HG02678 (cell line): ENCODE measurements around the gene RIPOR1.

Experiments
- ATAC-seq: cut with Tn5 transposase; IDR thresholded peaks from one replicate; pipeline ENCODE4 v1.9.1; 2021; ENCODE audit warnings: mild to moderate bottlenecking, moderate library complexity; ENCODE audit not compliant: unreplicated experiment

Gene RIPOR1

GRCh38 chr16:67549936-67550335 lies 21.3 kb downstream of the RIPOR1 start:
- ATAC-seq: no peak

DNA sequence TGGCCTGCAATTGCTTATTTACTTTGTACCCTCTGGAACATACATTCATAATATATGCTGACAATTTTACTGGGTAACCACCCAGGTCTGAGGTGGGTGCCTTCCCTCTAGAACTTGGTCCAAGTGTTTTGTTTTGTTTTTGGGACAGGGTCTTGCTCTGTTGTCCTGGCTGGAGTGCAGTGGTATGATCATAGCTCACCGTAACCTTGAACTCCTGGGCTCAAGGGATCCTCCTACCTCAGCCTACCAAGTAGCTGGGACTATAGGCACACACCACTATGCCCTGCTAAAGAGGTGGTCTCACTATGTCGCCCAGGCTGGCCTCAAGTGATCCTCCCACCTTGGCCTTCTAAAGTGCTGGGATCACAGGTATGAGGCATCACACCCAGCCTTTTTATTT lies 22.5 kb downstream of the RIPOR1 start:
- no peak for ATAC-seq

GRCh38 chr16:67551972-67552371 lies 23.3 kb downstream of the RIPOR1 start:
- no peak for ATAC-seq

GRCh38 chr16:67552476-67552875 lies 23.8 kb downstream of the RIPOR1 start:
- no peak for ATAC-seq

- ATAC-seq: no peak
Measured at GRCh38 chr16:67555795-67556212, 27.2 kb downstream of the RIPOR1 start.

DNA sequence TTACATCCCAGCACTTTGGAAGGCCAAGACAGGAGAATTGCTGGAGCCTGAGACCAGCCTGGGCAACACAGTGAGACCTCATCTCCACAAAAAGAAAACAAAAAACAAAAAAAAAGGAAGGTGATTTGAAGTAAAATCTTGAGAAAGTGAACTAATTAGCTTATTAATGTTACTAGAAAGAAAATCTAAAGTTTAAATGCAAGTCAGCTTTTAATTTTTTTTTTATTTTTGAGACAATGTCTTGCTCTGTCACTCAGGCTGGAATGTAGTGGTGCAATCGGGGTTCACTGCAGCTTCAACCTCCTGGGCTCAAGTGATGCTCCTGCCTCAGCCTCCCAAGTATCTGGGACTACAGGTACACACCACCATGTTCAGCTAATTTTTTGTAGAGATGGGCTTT lies 30.2 kb downstream of the RIPOR1 start:
- no peak for ATAC-seq

DNA sequence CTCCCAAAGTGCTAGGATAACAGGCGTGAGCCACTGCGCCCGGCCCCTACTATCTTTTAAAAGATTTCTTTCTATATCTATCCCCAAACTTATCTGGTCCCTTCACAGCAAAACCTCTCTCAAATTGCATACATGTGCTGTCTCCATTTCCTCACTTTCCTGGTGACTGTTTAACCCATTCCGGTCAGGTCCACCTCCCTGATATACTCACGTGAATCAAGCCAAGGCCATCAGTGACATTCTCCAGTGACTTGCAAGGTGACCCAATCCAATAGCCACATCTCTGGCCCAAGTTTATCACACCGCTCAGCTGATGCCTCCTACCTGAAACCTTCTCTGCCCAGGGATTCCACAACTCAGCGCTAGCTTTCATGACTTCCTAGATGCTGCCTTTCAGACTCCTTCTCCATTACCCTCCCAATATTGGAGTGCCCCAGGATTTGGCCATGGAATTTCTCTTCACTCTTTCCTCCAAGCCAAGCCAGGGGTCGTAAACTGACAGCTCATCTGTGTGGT lies 32.3 kb downstream of the RIPOR1 start:
- ATAC-seq: no peak

GRCh38 chr16:67561501-67561823 lies 32.8 kb downstream of the RIPOR1 start:
- no peak for ATAC-seq

DNA sequence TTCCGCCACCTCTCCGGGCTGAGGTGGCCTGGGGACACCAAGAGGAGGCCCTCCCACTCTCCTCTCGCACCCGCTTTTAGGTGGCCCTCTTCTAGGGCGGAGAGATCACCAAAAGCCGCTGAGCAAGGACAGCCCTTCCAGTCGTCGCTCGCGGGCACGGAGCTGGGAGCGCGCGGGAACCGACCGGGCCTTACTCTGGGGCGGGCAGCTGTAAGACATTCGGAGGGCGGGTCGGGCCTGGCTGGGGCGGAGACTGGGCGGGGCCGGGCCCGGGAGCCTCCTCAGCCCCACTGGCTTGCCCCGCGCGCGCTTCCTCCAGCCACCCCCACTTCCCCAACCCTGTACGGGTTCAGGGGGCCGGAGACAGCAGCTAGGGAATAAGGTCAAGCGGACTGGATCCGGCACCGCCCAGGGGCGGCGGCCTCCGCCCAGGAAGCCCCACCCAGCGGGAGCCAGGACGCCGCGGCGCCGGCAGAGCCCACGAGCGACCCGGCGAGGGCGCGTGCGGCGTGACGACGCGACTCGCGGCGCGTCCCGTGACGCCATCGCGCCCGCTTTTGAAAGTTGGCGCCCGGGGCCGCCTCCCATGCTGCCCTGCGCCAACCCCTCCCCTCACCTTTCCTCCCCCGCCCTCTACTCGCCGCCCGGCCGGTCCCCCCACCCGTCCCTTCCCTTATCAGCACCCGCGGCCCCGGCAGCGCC lies 33.3 kb downstream of the RIPOR1 start:
- ATAC-seq: peak; percentile 83

GRCh38 chr16:67562526-67562917 lies 33.9 kb downstream of the RIPOR1 start, which contains the start of gene CTCF:
CTCF (plus strand) TSS chr16:67562526; CDS start chr16:67610833, 48,307 bp downstream.
- peak; percentile 48 for ATAC-seq

DNA sequence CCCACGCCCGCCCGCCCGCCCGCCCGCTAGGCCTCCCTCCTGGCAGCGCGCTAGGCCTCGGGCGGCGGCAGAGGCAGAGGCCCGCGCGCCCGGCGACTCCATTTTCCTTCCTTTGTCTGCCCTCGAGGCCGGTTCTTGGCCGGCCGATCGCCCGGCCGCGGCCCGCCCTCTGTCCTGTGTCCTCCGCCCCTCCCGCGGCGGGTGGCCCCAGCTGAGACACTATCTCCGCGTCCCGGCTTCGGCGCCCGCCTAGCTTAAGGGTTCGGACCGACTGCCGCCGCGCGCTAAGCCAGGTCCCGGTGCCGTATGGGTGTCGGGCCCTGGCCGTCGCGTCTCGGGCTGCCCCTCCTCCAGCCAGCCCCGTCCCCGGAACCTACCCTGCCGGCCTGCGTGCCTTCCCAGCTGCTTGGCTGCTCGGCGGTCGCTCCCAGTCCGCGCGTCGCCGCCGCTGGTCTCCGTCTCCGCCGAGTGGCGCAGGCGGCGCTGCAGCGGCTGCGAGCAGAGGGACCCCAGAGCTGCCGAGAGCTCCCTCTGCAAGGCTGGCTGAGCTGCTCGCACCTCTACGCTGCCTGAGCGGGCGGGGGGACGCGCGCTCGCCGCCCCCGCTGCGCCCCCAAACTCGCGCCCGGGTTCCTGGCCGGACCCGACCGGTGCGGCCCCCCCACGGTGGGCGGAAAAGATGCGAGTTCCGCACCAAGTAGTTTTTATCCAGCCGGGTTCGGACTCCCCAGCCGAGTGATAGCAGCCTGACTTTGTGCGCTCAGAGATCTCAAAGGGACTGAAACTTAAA lies 34.5 kb downstream of the RIPOR1 start:
- peak; percentile 8 for ATAC-seq

GRCh38 chr16:67563708-67564468 lies 35.3 kb downstream of the RIPOR1 start:
- no peak for ATAC-seq

DNA sequence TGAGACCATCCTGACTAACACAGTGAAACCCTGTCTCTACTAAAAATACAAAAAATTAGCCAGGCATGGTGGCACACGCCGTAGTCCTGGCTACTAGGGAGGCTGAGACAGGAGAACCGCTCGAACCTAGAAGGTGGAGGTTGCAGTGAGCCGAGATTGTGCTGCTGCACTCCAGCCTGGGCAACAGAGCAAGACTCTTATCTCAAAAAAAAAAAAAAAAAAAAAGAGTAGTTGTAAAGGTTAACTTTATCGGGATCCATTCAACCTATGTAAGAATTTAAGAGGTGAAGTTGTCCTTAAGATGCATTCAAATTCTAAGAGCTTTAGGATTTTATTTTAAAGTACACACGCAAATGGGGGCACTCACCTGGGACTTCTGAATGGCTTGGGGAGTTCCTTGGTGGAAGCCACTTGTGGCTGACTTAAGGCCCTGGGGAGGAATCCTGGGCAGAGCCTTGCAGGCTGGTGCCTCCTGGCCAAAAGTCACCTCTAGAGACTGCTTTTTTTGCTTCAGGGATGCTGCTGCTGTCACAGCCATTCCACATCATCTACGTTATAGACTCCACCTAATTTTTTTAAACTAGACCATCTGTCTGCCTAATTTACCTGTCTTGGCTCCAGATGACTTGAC lies 37.0 kb downstream of the RIPOR1 start:
- ATAC-seq: no peak

DNA sequence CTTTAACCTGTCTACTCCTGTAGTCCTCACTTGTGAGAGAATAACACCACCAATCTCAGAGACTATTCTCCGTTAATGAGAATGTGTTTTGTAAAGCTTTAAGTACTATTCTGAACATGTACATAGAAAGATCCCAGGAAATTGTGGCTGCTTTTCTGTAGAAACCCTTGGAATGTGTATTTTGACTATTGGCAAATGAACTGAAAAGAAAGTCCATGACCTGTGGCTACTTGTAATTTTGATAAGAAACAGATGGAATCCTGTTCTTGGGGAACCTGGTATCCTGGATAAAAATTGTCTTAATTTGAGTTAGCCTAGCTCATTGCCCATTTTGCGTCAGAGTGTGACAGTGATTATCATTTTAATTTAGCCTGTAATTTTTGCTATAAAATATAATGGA lies 42.8 kb downstream of the RIPOR1 start:
- ATAC-seq: no peak

DNA sequence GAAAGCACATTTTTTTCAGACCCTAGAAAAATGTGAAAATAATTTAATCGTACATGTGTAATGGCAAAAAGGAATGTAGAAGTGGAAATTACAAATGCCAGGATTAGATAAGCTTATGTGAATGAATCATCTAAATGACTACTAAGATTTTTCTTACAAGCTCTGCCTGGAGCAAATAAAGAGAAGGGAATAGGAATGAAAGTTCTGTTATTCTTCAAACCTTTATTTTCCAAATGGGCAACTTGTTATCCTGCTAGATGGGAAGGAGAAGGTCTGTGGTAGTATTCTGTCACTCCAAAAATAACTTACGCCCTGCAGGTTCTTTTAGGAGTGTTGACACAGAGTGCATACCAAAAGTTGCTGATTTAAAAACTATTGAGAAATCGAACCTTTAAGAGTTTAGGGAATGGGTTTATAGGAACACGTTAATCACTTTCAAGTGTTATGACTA lies 43.4 kb downstream of the RIPOR1 start:
- no peak for ATAC-seq

DNA sequence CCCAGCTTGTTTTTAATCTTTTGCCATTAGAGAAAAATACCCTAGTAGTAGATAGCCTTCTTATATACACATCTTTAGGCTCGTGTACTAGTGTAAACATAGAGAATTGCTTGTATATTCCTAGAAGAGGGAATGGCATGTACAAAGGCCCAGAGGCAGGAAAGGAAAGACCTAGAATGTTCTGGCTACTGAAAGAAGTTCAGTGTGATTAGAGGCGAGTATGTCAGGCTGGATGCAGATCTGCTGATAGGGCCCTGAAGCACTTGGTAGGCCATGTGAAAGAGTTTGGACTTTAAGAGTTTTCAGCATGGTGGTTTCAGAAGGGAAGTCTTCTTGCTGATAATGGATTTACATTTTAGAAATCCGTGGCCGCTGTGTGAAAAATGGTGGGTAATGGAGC lies 51.1 kb downstream of the RIPOR1 start:
- no peak for ATAC-seq

- ATAC-seq: no peak
Measured at GRCh38 chr16:67580202-67580601, 51.6 kb downstream of the RIPOR1 start.

- ATAC-seq: no peak
Measured at GRCh38 chr16:67593288-67593687, 64.7 kb downstream of the RIPOR1 start.

GRCh38 chr16:67593701-67594100 lies 65.1 kb downstream of the RIPOR1 start:
- no peak for ATAC-seq

GRCh38 chr16:67594256-67594915 lies 65.8 kb downstream of the RIPOR1 start:
- ATAC-seq: no peak
